Measurements from ENCODE around the gene CETN3. TPM values are rescaled to one million over a fixed set of nuclear protein-coding genes. Genes with fewer than 3 reads are reported as not detected.

CETN3 gene
- total RNA-seq, 1 experiment from 2014 or later: 42.2 TPM

- TF ChIP-seq USF2 (CRISPR knock-in tag; IDR thresholded peaks at IDR 0.05) (no peak), TEAD4 (CRISPR knock-in tag; IDR thresholded peaks at IDR 0.05) (peak; percentile 19; the same call in 1 of the 2 replicates), E2F4 (CRISPR knock-in tag; IDR thresholded peaks at IDR 0.05; ENCODE audit: borderline replicate concordance, low read depth) (0 out of 2 replicates have a peak, but pooled peaks have one; percentile 62), TCF7 (CRISPR knock-in tag; IDR thresholded peaks at IDR 0.05; ENCODE audit: low read depth) (peak; percentile 43; the same call in 1 of the 2 replicates), ESRRA (CRISPR knock-in tag; IDR thresholded peaks at IDR 0.05; ENCODE audit: borderline replicate concordance) (peak; percentile 46; the same call in 1 of the 2 replicates), NR2C2 (CRISPR knock-in tag; IDR thresholded peaks at IDR 0.05) (no peak), ZNF671 (CRISPR knock-in tag; IDR thresholded peaks at IDR 0.05) (no peak), TEAD1 (CRISPR knock-in tag; IDR thresholded peaks at IDR 0.05) (peak; percentile 55), ZMAT4 (CRISPR knock-in tag; IDR thresholded peaks at IDR 0.05) (no peak), ZSCAN18 (CRISPR knock-in tag; IDR thresholded peaks at IDR 0.05) (no peak), CREB1 (CRISPR knock-in tag; IDR thresholded peaks at IDR 0.05) (0 out of 2 replicates have a peak, but pooled peaks have one; percentile 32), FOXJ3 (CRISPR knock-in tag; IDR thresholded peaks at IDR 0.05; ENCODE audit: borderline replicate concordance) (no peak), CDX4 (CRISPR knock-in tag; IDR thresholded peaks at IDR 0.05; ENCODE audit: borderline replicate concordance) (no peak), GTF2I (CRISPR knock-in tag; conservative IDR thresholded peaks at IDR 0.05) (no peak), HMGXB4 (CRISPR knock-in tag; IDR thresholded peaks at IDR 0.05) (no peak), FOXP4 (CRISPR knock-in tag; IDR thresholded peaks at IDR 0.05) (peak; percentile 67; the same call in 1 of the 2 replicates), ZNF532 (CRISPR knock-in tag; IDR thresholded peaks at IDR 0.05; ENCODE audit: borderline replicate concordance) (peak; percentile 82), ZNF232 (CRISPR knock-in tag; IDR thresholded peaks at IDR 0.05) (peak; percentile 56), OVOL2 (CRISPR knock-in tag; IDR thresholded peaks at IDR 0.05; ENCODE audit: borderline replicate concordance) (no peak), MXD4 (CRISPR knock-in tag; IDR thresholded peaks at IDR 0.05; ENCODE audit: borderline replicate concordance) (no peak), CTCF (IDR thresholded peaks at IDR 0.05) (no peak), NR1H2 (CRISPR knock-in tag; IDR thresholded peaks at IDR 0.05) (no peak)
These were observed at the start of gene CETN3 (continued) for GRCh38 chr5:90409318-90410177.

Data from WTC11 (cell line).